DND-41 (cell line): ENCODE measurements around the gene GPRC5D.

Experiments
- CTCF ChIP-seq: IDR thresholded peaks from 2 replicates; pipeline ENCODE4 v1.5.1; 2012; ENCODE audit warnings: borderline replicate concordance, low read length, moderate library complexity, mild to moderate bottlenecking; ENCODE audit not compliant: poor library complexity, severe bottlenecking; ENCODE audit errors: extremely low read depth
- EZH2 ChIP-seq: IDR thresholded peaks from 3 replicates; pipeline ENCODE4 v1.6.1; 2012; ENCODE audit warnings: borderline replicate concordance, low read depth, mild to moderate bottlenecking, moderate library complexity, low read length, inconsistent platforms; ENCODE audit not compliant: severe bottlenecking

DNA sequence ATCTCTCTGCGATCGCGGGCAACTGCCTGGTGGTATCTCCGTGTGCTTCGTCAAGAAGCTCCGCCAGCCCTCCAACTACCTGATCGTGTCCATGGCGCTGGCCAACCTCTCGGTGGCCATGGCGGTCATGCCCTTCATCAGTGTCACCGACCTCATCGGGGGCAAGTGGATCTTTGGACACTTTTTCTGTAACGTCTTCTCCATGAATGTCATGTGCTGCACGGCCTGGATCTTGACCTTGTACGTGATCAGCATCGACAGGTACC, 49.7 kb upstream of the GPRC5D start:
- TF ChIP-seq CTCF, result no peak
- no peak for TF ChIP-seq EZH2
